Gastroesophageal sphincter (tissue), 2 donors: ENCODE data around the gene SPRR5.

Experiments
- EP300 ChIP-seq: sonication (generic); formaldehyde crosslinking; IDR thresholded peaks from one replicate; pipeline ENCODE4 v1.6.1; 2017; ENCODE audit warnings: antibody characterized with exemption, mild to moderate bottlenecking
- POLR2A ChIP-seq, 2 donors: fragments of 450-650 bp; IDR thresholded peaks; one replicate each; pipeline ENCODE4 v1.6.1; 2017; ENCODE audit warnings: antibody characterized with exemption in 2 of 2, mild to moderate bottlenecking in 2 of 2, moderate library complexity in 1 of 2

GRCh38 chr1:152995842-152996241, 48.8 kb downstream of the SPRR5 start:
- TF ChIP-seq POLR2A (IDR thresholded peaks at IDR 0.05) = no peak
- no peak for TF ChIP-seq EP300
